Lower leg skin (tissue), 3 donors: ENCODE results near the gene CREB5.

Source experiments
- CTCF ChIP-seq, 3 donors: fragments of 450-650 bp; IDR thresholded peaks; one replicate each; pipeline ENCODE4 v1.5.1; 2016; ENCODE audit warnings: antibody characterized with exemption in 3 of 3, mild to moderate bottlenecking in 3 of 3, moderate library complexity in 2 of 3
- POLR2A ChIP-seq, 2 donors: fragments of 450-650 bp; IDR thresholded peaks; one replicate each; pipeline ENCODE4 v1.6.1; 2016 to 2017; ENCODE audit warnings: antibody characterized with exemption in 2 of 2, mild to moderate bottlenecking in 1 of 2, moderate library complexity in 1 of 2

GRCh38 chr7:28520074-28521015 lies 108.0 kb downstream of the CREB5 start:
- TF ChIP-seq POLR2A (IDR thresholded peaks at IDR 0.05): no peak
- no peak for TF ChIP-seq CTCF (IDR thresholded peaks at IDR 0.05)
